Fibroblast of lung (primary cell): Measurements from ENCODE around the gene POU4F3. TPM values are rescaled to one million over a fixed set of nuclear protein-coding genes. Genes with fewer than 3 reads are reported as not detected.
A peak's percentile ranks its signal among the peaks of the same experiment; 100 is the strongest.

ENCODE experiments used
- DNase-seq, 2 donors: peaks; one replicate each; pipeline versions ENCODE4 v3.0.0 to v3.0.0-alpha.2; 2010; ENCODE audit warnings: low read depth in 2 of 2
- H2AFZ ChIP-seq: 2 replicates; pipeline ENCODE4 v1.5.1; 2012; ENCODE audit warnings: low read length, control low read depth, inconsistent platforms
- H3K27ac ChIP-seq: 2 replicates; pipeline ENCODE4 v1.5.1; 2011; ENCODE audit warnings: low read length, control low read depth; ENCODE audit not compliant: insufficient read depth
- H3K27me3 ChIP-seq: 2 replicates; pipeline ENCODE4 v1.5.1; 2011; ENCODE audit warnings: mild to moderate bottlenecking, low read length; ENCODE audit not compliant: control insufficient read depth, insufficient read depth
- H3K36me3 ChIP-seq: 2 replicates; pipeline ENCODE4 v1.5.1; 2011; ENCODE audit warnings: low read length; ENCODE audit not compliant: control insufficient read depth, insufficient read depth
- H3K4me1 ChIP-seq: 2 replicates; pipeline ENCODE4 v1.5.1; 2011; ENCODE audit warnings: low read length; ENCODE audit not compliant: control insufficient read depth, insufficient read depth; ENCODE audit errors: extremely low read depth
- H3K4me2 ChIP-seq: 2 replicates; pipeline ENCODE4 v1.5.1; 2011; ENCODE audit warnings: low read length, control low read depth; ENCODE audit not compliant: insufficient read depth; ENCODE audit errors: extremely low read depth
- H3K4me3 ChIP-seq, 4 experiments: fragments of 200-600 bp in 1 of 4; sonication (generic) in 1 of 4; replicated peaks in 1 of 4; 2 replicates each; pipeline ENCODE4 v1.5.1; 2011 to 2016; ENCODE audit warnings: low read length in 4 of 4, low read depth in 3 of 4, mild to moderate bottlenecking in 3 of 4, control low read depth in 2 of 4, inconsistent platforms in 1 of 4, mixed read lengths in 1 of 4; ENCODE audit not compliant: insufficient read depth in 1 of 4; ENCODE audit errors: control extremely low read depth in 1 of 4
- H3K79me2 ChIP-seq: 2 replicates; pipeline ENCODE4 v1.5.1; 2012; ENCODE audit warnings: mild to moderate bottlenecking, low read length, inconsistent platforms; ENCODE audit not compliant: control insufficient read depth, insufficient read depth
- H3K9ac ChIP-seq: 2 replicates; pipeline ENCODE4 v1.5.1; 2011; ENCODE audit warnings: mild to moderate bottlenecking, low read length, control low read depth; ENCODE audit not compliant: insufficient read depth
- H3K9me3 ChIP-seq: 2 replicates; pipeline ENCODE4 v1.5.1; 2012; ENCODE audit warnings: low read depth, low read length; ENCODE audit not compliant: control insufficient read depth, insufficient read depth
- H4K20me1 ChIP-seq: 2 replicates; pipeline ENCODE4 v1.5.1; 2011; ENCODE audit warnings: low read length; ENCODE audit not compliant: control insufficient read depth, insufficient read depth; ENCODE audit errors: extremely low read depth
- CTCF ChIP-seq, 2 donors: IDR thresholded peaks in 1 of 2; conservative IDR thresholded peaks in 1 of 2; 1 replicate in 1 of 2; 2 replicates in 1 of 2; pipeline ENCODE4 v1.5.1; 2011 to 2012; ENCODE audit warnings: low read length in 2 of 2, control low read depth in 1 of 2, inconsistent platforms in 1 of 2, low read depth in 1 of 2, mild to moderate bottlenecking in 1 of 2
- EZH2 ChIP-seq: IDR thresholded peaks from 2 replicates; pipeline ENCODE4 v1.5.1; 2012; ENCODE audit warnings: low read length, control low read depth, mild to moderate bottlenecking; ENCODE audit errors: missing control alignments
- polyA plus RNA-seq, 2 donors: library from polyadenylated mRNA; depleted of rRNA in 1 of 2; stranded (reverse) in 1 of 2; unstranded in 1 of 2; fragments of >200 nt; gene quantifications; 2 replicates each; pipeline ENCODE4 v1.2.1, GENCODE V29; 2011 to 2012; ENCODE audit warnings: missing spikeins in 1 of 2
- total RNA-seq: library from RNA; depleted of rRNA; stranded (reverse); fragments of >200 nt; gene quantifications from 2 replicates; pipeline ENCODE4 v1.2.1, GENCODE V29; 2014

POU4F3 gene
- total and polyA plus RNA-seq, 2 donors (not counting 1 experiment from before 2014, with no cell fraction given): not detected

- H3K79me2 ChIP-seq: no peaks in the 10 kb centered on the region
- H3K36me3 ChIP-seq: no peaks in the 10 kb centered on the region
- no peak overlapping the region for H3K4me2 ChIP-seq
- no peak overlapping the region for H3K4me3 ChIP-seq
- H2AFZ ChIP-seq: no peak overlapping the region
- no peaks in the 10 kb centered on the region for H3K4me1 ChIP-seq
- peaks cover 59% of the 10 kb centered on the region for H3K27me3 ChIP-seq
- no peak overlapping the region for H3K27ac ChIP-seq
- H3K9ac ChIP-seq: no peak overlapping the region
- H4K20me1 ChIP-seq: no peaks in the 10 kb centered on the region
- no peaks in the 10 kb centered on the region for H3K9me3 ChIP-seq
- no peak for DNase-seq
- TF ChIP-seq EZH2: no peak
- no peak for TF ChIP-seq CTCF (conservative IDR thresholded peaks at IDR 0.05 in 1 of 2, IDR thresholded peaks at IDR 0.05 in 1 of 2; ENCODE audit: low read depth in 1 of 2, low read length in 2 of 2)
Observed at GRCh38 chr5:146337264-146337904, 1.3 kb upstream of the POU4F3 start.

- Histone ChIP-seq H3K27ac (no peak overlapping the region), H3K9ac (no peak overlapping the region), H4K20me1 (no peaks in the 10 kb centered on the region), H3K36me3 (no peaks in the 10 kb centered on the region), H3K79me2 (no peaks in the 10 kb centered on the region), H3K4me2 (no peak overlapping the region), H3K27me3 (peaks cover 64% of the 10 kb centered on the region), H3K4me1 (no peaks in the 10 kb centered on the region), H2AFZ (no peak overlapping the region), H3K4me3 (no peak overlapping the region), H3K9me3 (no peaks in the 10 kb centered on the region)
- TF ChIP-seq CTCF (conservative IDR thresholded peaks at IDR 0.05 in 1 of 2, IDR thresholded peaks at IDR 0.05 in 1 of 2; ENCODE audit: low read depth in 1 of 2, low read length in 2 of 2): no peak
- no peak for DNase-seq
Observed at GRCh38 chr5:146337928-146338327, 711 bp upstream of the POU4F3 start.

DNA sequence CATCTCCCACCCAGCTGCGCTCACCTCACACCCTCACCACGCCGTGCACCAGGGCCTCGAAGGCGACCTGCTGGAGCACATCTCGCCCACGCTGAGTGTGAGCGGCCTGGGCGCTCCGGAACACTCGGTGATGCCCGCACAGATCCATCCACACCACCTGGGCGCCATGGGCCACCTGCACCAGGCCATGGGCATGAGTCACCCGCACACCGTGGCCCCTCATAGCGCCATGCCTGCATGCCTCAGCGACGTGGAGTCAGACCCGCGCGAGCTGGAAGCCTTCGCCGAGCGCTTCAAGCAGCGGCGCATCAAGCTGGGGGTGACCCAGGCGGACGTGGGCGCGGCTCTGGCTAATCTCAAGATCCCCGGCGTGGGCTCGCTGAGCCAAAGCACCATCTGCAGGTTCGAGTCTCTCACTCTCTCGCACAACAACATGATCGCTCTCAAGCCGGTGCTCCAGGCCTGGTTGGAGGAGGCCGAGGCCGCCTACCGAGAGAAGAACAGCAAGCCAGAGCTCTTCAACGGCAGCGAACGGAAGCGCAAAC, 1.1 kb downstream of the POU4F3 start:
- H2AFZ ChIP-seq: no peak overlapping the region
- DNase-seq: no peak
- H3K4me3 ChIP-seq: peak overlapping the region in 2 of 4 experiments; percentile 28 to 31
- no peaks in the 10 kb centered on the region for H3K9me3 ChIP-seq
- no peak overlapping the region for H3K27ac ChIP-seq
- TF ChIP-seq EZH2 (no peak), CTCF (conservative IDR thresholded peaks at IDR 0.05 in 1 of 2, IDR thresholded peaks at IDR 0.05 in 1 of 2; ENCODE audit: low read depth in 1 of 2, low read length in 2 of 2) (no peak)
- H4K20me1 ChIP-seq: no peaks in the 10 kb centered on the region
- H3K4me1 ChIP-seq: no peaks in the 10 kb centered on the region
- no peak overlapping the region for H3K9ac ChIP-seq
- no peaks in the 10 kb centered on the region for H3K36me3 ChIP-seq
- no peak overlapping the region for H3K4me2 ChIP-seq
- H3K27me3 ChIP-seq: peaks cover 71% of the 10 kb centered on the region
- H3K79me2 ChIP-seq: no peaks in the 10 kb centered on the region
